B cell (primary cell): ENCODE data around the gene ABCD1. TPM values are rescaled to one million over a fixed set of nuclear protein-coding genes. Genes with fewer than 3 reads are reported as not detected.
A peak's percentile ranks its signal among the peaks of the same experiment; 100 is the strongest.

ENCODE experiments used
- ATAC-seq: fragments of 200-7000 bp; cut with Tn5 transposase; one replicate; pipeline ENCODE4 v1.10.0; 2021; ENCODE audit warnings: low read depth, mild to moderate bottlenecking, moderate number of reproducible peaks, moderate library complexity
- CTCF ChIA-PET: fragments of 350-600 bp; sonication (Branson Sonifier 250); formaldehyde crosslinking; loops from one replicate; lab custom pipeline; 2021; ENCODE audit warnings: antibody characterized with exemption, inconsistent platforms; lab: Charles Lee
- POLR2A ChIA-PET: fragments of 350-600 bp; sonication (Branson Sonifier 250); formaldehyde crosslinking; loops from one replicate; lab custom pipeline; 2021; ENCODE audit warnings: antibody characterized with exemption; lab: Charles Lee
- DNase-seq: peaks from one replicate; pipeline ENCODE4 v3.0.0; 2013
- H2AFZ ChIP-seq: 2 replicates; pipeline ENCODE4 v1.6.1; 2012; ENCODE audit warnings: mild to moderate bottlenecking, low read depth, low read length; ENCODE audit not compliant: insufficient read depth, poor library complexity, severe bottlenecking
- H3K27ac ChIP-seq, 2 donors: 1 replicate in 1 of 2; 2 replicates in 1 of 2; pipeline ENCODE4 v1.5.1; 2012 to 2013; ENCODE audit warnings: low read length in 2 of 2, mild to moderate bottlenecking in 2 of 2, moderate library complexity in 1 of 2
- H3K27me3 ChIP-seq, 4 experiments: fragments of 200-600 bp in 1 of 4; sonication (generic) in 1 of 4; replicated peaks in 1 of 4; 1 replicate in 2 of 4; 2 replicates in 2 of 4; pipeline versions ENCODE4 v1.6.1 to v1.7.0; 2013 to 2016; ENCODE audit warnings: low read length in 3 of 4, mild to moderate bottlenecking in 2 of 4, mixed read lengths in 1 of 4, moderate library complexity in 1 of 4; ENCODE audit not compliant: insufficient read depth in 4 of 4, control insufficient read depth in 3 of 4; ENCODE audit errors: control extremely low read depth in 1 of 4
- H3K36me3 ChIP-seq, 2 experiments: replicated peaks in 1 of 2; 1 replicate in 1 of 2; 2 replicates in 1 of 2; pipeline versions ENCODE4 v1.6.1 to v1.7.1; 2013; ENCODE audit warnings: low read length in 1 of 2; ENCODE audit not compliant: insufficient read depth in 2 of 2, control insufficient read depth in 1 of 2; ENCODE audit errors: control extremely low read depth in 1 of 2, extremely low read depth in 1 of 2
- H3K4me1 ChIP-seq, 2 donors: fragments of 200-600 bp in 1 of 2; sonication (generic) in 1 of 2; 1 replicate in 1 of 2; 2 replicates in 1 of 2; pipeline versions ENCODE4 v1.5.1 to v1.6.1; 2013 to 2017; ENCODE audit warnings: low read length in 2 of 2; ENCODE audit not compliant: control insufficient read depth in 2 of 2, insufficient read depth in 2 of 2
- H3K4me2 ChIP-seq: replicated peaks from 2 replicates; pipeline ENCODE3; 2012; ENCODE audit warnings: mild to moderate bottlenecking, low read depth, low read length; ENCODE audit not compliant: poor library complexity, severe bottlenecking
- H3K4me3 ChIP-seq, 5 experiments: fragments of 200-600 bp in 1 of 5; sonication (generic) in 1 of 5; 1 replicate in 3 of 5; 2 replicates in 2 of 5; pipeline versions ENCODE4 v1.5.1 to v1.7.0; 2011 to 2016; ENCODE audit warnings: low read length in 4 of 5, mild to moderate bottlenecking in 4 of 5, low read depth in 2 of 5, control low read depth in 1 of 5, moderate library complexity in 1 of 5; ENCODE audit not compliant: insufficient read depth in 1 of 5; ENCODE audit errors: control extremely low read depth in 1 of 5, extremely low read depth in 1 of 5
- H3K79me2 ChIP-seq: fragments of 200-600 bp; sonication (generic); one replicate; pipeline ENCODE4 v1.6.0; 2016; ENCODE audit warnings: low read length; ENCODE audit not compliant: control insufficient read depth, insufficient read depth
- H3K9ac ChIP-seq: fragments of 200-600 bp; sonication (generic); 2 replicates; pipeline ENCODE4 v1.6.1; 2017; ENCODE audit warnings: mild to moderate bottlenecking, low read length, moderate library complexity
- H3K9me3 ChIP-seq, 3 donors: one replicate each; pipeline versions ENCODE4 v1.6.1 to v1.7.1; 2013; ENCODE audit warnings: low read length in 2 of 3; ENCODE audit not compliant: control insufficient read depth in 2 of 3, insufficient read depth in 1 of 3; ENCODE audit errors: control extremely low read depth in 1 of 3
- H4K20me1 ChIP-seq: 2 replicates; pipeline ENCODE4 v1.6.0; 2012; ENCODE audit warnings: mild to moderate bottlenecking, low read length; ENCODE audit not compliant: insufficient read depth, control insufficient read depth, poor library complexity, severe bottlenecking
- H3K27ac Mint-ChIP-seq: one replicate; pipeline ENCODE4 v1.8.0; 2021; ENCODE audit warnings: mixed read lengths
- H3K27me3 Mint-ChIP-seq: one replicate; pipeline ENCODE4 v1.8.0; 2021; ENCODE audit warnings: mixed read lengths
- H3K4me1 Mint-ChIP-seq: one replicate; pipeline ENCODE4 v1.8.0; 2021; ENCODE audit warnings: mixed read lengths
- H3K4me3 Mint-ChIP-seq: one replicate; pipeline ENCODE4 v1.8.0; 2021; ENCODE audit warnings: mixed read lengths
- H3K9me3 Mint-ChIP-seq: one replicate; pipeline ENCODE4 v1.8.0; 2022; ENCODE audit warnings: mixed read lengths; ENCODE audit not compliant: insufficient read depth
- CTCF ChIP-seq: fragments of 200-600 bp; IDR thresholded peaks from one replicate; pipeline ENCODE4 v1.8.0; 2022; ENCODE audit warnings: antibody characterized with exemption, mild to moderate bottlenecking
- EZH2 ChIP-seq: IDR thresholded peaks from 2 replicates; pipeline ENCODE4 v1.6.1; 2012; ENCODE audit warnings: borderline replicate concordance, low read depth, mild to moderate bottlenecking, moderate library complexity, low read length; ENCODE audit not compliant: insufficient read depth, poor library complexity, severe bottlenecking
- WGBS: methylation state at CpG from one replicate; pipeline ENCODE4 v1.1.5; 2013; ENCODE audit warnings: missing lambda C conversion rate; ENCODE audit not compliant: insufficient coverage; 5-methylcytosine and 5-hydroxymethylcytosine counted together
- intact Hi-C: fragments of 100-400 bp; cut with micrococcal nuclease; formaldehyde crosslinking; loops from one replicate; pipeline ENCODE4 v1.10.0; 2022
- polyA plus RNA-seq: library from polyadenylated mRNA; depleted of rRNA; stranded (reverse); fragments of >200 nt; gene quantifications from 2 replicates; pipeline ENCODE4 v1.2.3, GENCODE V29; 2012
- total RNA-seq, 2 donors: library from RNA; stranded (reverse); fragments of 120-200 nt in 1 of 2; gene quantifications; 1 replicate in 1 of 2; 2 replicates in 1 of 2; pipeline versions ENCODE4 v1.2.3 to v1.2.4, GENCODE V29; 2013 to 2022

ABCD1 gene
- total and polyA plus RNA-seq, 2 donors (not counting 1 experiment from before 2014, with no cell fraction given), result 9.7 to 12.2 TPM

- Histone ChIP-seq H3K27me3 (no peaks in the 10 kb centered on the region), H3K9ac (no peak overlapping the region), H3K9me3 (peaks cover 0 to 3% (median 0%) of the 10 kb centered on the region in 3 donors), H3K4me1 (peaks cover 35 to 42% of the 10 kb centered on the region in 2 donors), H3K36me3 (peaks cover 0 to 8% of the 10 kb centered on the region in 2 experiments), H3K4me2 (peak overlapping the region; percentile 75), H3K79me2 (peaks cover 53% of the 10 kb centered on the region), H3K4me3 (peak overlapping the region in 1 of 5 experiments; percentile 47), H4K20me1 (peaks cover 11% of the 10 kb centered on the region), H3K27ac (peak overlapping the region in 1 of 2 donors; percentile 92), H2AFZ (no peak overlapping the region)
- POLR2A ChIA-PET, result interaction anchor here (0.5 to 1.6 kb wide), 4 partner anchors 199 to 813 kb away, joined by 3 to 6 read pairs (median 4); partner anchors contain the start of genes ARHGAP4 and RENBP
- DNase-seq (no peak), ATAC-seq (no peak)
- H3K4me3 Mint-ChIP-seq, result peak overlapping the region; percentile 83
- no peak for TF ChIP-seq CTCF
- TF ChIP-seq EZH2, result no peak
- H3K9me3 Mint-ChIP-seq, result no peaks in the 10 kb centered on the region
- peak overlapping the region; percentile 93 for H3K27ac Mint-ChIP-seq
- H3K27me3 Mint-ChIP-seq, result no peaks in the 10 kb centered on the region
- CTCF ChIA-PET, result interaction anchor here (0.7 to 2.0 kb wide), 4 partner anchors 9 to 242 kb away, joined by 3 to 7 read pairs (median 4); partner anchors contain the start of genes PLXNB3 and SLC6A8
- 52% methylated on average over 16 of the region's 23 CpGs for WGBS
- intact Hi-C loops, result loop anchor here (1.0 kb wide), 1 partner anchor 8 kb away; no protein-coding TSS in a partner anchor
- peaks cover 47% of the 10 kb centered on the region for H3K4me1 Mint-ChIP-seq
Observed at GRCh38 chrX:153727123-153727931, 2.7 kb downstream of the ABCD1 start.

- Histone ChIP-seq H3K36me3 (peaks cover 0 to 12% of the 10 kb centered on the region in 2 experiments), H4K20me1 (peaks cover 3% of the 10 kb centered on the region), H3K4me1 (peaks cover 27 to 35% of the 10 kb centered on the region in 2 donors), H3K4me3 (no peak overlapping the region), H3K27me3 (no peaks in the 10 kb centered on the region), H3K4me2 (peak overlapping the region; percentile 75), H3K27ac (no peak overlapping the region), H3K9ac (no peak overlapping the region), H3K9me3 (peaks cover 0 to 3% (median 0%) of the 10 kb centered on the region in 3 donors), H3K79me2 (peaks cover 47% of the 10 kb centered on the region), H2AFZ (no peak overlapping the region)
- peaks cover 41% of the 10 kb centered on the region for H3K4me1 Mint-ChIP-seq
- WGBS, result 100% methylated on average over 1 of the region's 6 CpGs
- H3K9me3 Mint-ChIP-seq, result no peaks in the 10 kb centered on the region
- H3K27me3 Mint-ChIP-seq, result no peaks in the 10 kb centered on the region
- ATAC-seq (no peak), DNase-seq (no peak)
- ChIA-PET POLR2A (no interaction called here), CTCF (interaction anchor here (1.3 to 1.6 kb wide), 2 partner anchors 8 to 41 kb away, joined by 3 to 4 read pairs; partner anchors contain the start of gene SLC6A8)
- peak overlapping the region; percentile 41 for H3K27ac Mint-ChIP-seq
- TF ChIP-seq EZH2, result no peak
- TF ChIP-seq CTCF, result no peak
- no peak overlapping the region for H3K4me3 Mint-ChIP-seq
- intact Hi-C loops, result no loop called here
Observed at GRCh38 chrX:153728095-153728494, 3.4 kb downstream of the ABCD1 start.
